A549 (cell line): Measurements from ENCODE around the gene LAMC1. TPM values are rescaled to one million over a fixed set of nuclear protein-coding genes. Genes with fewer than 3 reads are reported as not detected.
"Not testable (repeated sequence)": the region's sequence is repeated elsewhere in the genome, so short reads cannot be mapped to it uniquely, and the experiment has no call there.

Experiments used
- ATAC-seq, 2 experiments: fragments of 200-7000 bp in 1 of 2; fragments of >200 bp in 1 of 2; cut with Nextera tagmentation in 1 of 2; cut with Tn5 transposase in 1 of 2; 3 replicates each; pipeline versions ENCODE4 v1.8.0 to v1.9.1; 2018 to 2020; ENCODE audit warnings: mild to moderate bottlenecking in 1 of 2, moderate library complexity in 1 of 2
- CTCF ChIA-PET: fragments of 300-600 bp; sonication (Branson Sonifier 250); formaldehyde crosslinking; extraction: SDS; loops from one replicate; lab custom pipeline; 2021; ENCODE audit warnings: antibody characterized with exemption, inconsistent platforms; lab: Yijun Ruan, JAX
- POLR2A ChIA-PET: fragments of 350-600 bp; formaldehyde crosslinking; extraction: SDS; loops from one replicate; lab custom pipeline; 2021; ENCODE audit warnings: antibody characterized with exemption, inconsistent platforms; lab: Yijun Ruan, JAX
- DNase-seq, 2 experiments: peaks; one replicate each; pipeline versions ENCODE4 v3.0.0 to v3.0.0-alpha.2; 2011 to 2016; ENCODE audit warnings: low read depth in 1 of 2, low spot score in 1 of 2
- FAIRE-seq: peaks from 2 replicates; lab custom pipeline; 2011; peaks lifted over from hg19 to GRCh38; lab: Jason Lieb, UNC
- H3K27ac ChIP-seq, 2 experiments: fragments of >200 bp; sonication (Bioruptor Twin); formaldehyde crosslinking; 3 replicates each; pipeline ENCODE4 v1.5.1; 2016 to 2017
- H3K4me1 ChIP-seq: fragments of >200 bp; sonication (Bioruptor Twin); formaldehyde crosslinking; 3 replicates; pipeline ENCODE4 v1.6.1; 2016
- H3K4me2 ChIP-seq: fragments of >200 bp; sonication (Bioruptor Twin); formaldehyde crosslinking; 3 replicates; pipeline ENCODE4 v1.6.1; 2016
- H3K4me3 ChIP-seq: fragments of >200 bp; sonication (Bioruptor Twin); formaldehyde crosslinking; 3 replicates; pipeline ENCODE4 v1.5.1; 2016
- H3K9me3 ChIP-seq: fragments of >200 bp; sonication (Bioruptor Twin); formaldehyde crosslinking; 3 replicates; pipeline ENCODE4 v1.6.1; 2016
- CBX8 ChIP-seq: fragments of 200-600 bp; sonication (generic); IDR thresholded peaks from 2 replicates; pipeline ENCODE4 v1.6.1; 2016
- CEBPB ChIP-seq, 2 experiments: fragments of >200 bp in 1 of 2; sonication (Bioruptor Twin) in 1 of 2; formaldehyde crosslinking in 1 of 2; IDR thresholded peaks; 2 replicates each; pipeline ENCODE4 v1.6.1; 2012 to 2016
- CHD4 ChIP-seq: fragments of 200-600 bp; sonication (generic); IDR thresholded peaks from 2 replicates; pipeline ENCODE4 v1.6.1; 2016; ENCODE audit warnings: antibody characterized with exemption, mild to moderate bottlenecking, borderline replicate concordance
- EHF ChIP-seq: fragments of 250-450 bp; sonication (Bioruptor Pico); IDR thresholded peaks from 2 replicates; pipeline ENCODE4 v1.5.0; 2020; ENCODE audit warnings: mild to moderate bottlenecking
- GATA3 ChIP-seq: IDR thresholded peaks from 2 replicates; pipeline ENCODE4 v1.6.1; 2012; ENCODE audit warnings: borderline replicate concordance
- HDAC2 ChIP-seq: fragments of 200-600 bp; sonication (generic); IDR thresholded peaks from 2 replicates; pipeline ENCODE4 v1.6.1; 2016
- HOXA7 ChIP-seq: fragments of 250-450 bp; sonication (Bioruptor Pico); IDR thresholded peaks from 2 replicates; pipeline ENCODE4 v1.5.0; 2020; ENCODE audit warnings: mild to moderate bottlenecking, moderate library complexity
- MAFK ChIP-seq: fragments of 450-650 bp; IDR thresholded peaks from 2 replicates; pipeline ENCODE4 v1.6.1; 2014; ENCODE audit not compliant: partially characterized antibody
- PBX3 ChIP-seq: IDR thresholded peaks from 2 replicates; pipeline ENCODE4 v1.6.1; 2012
- POLR2A ChIP-seq: IDR thresholded peaks from 2 replicates; pipeline ENCODE4 v1.6.1; 2012; ENCODE audit warnings: mild to moderate bottlenecking, low read length
- WGBS: methylation state at CpG from one replicate; pipeline ENCODE4 v1.1.6; 2017; ENCODE audit errors: missing lambda C conversion rate; 5-methylcytosine and 5-hydroxymethylcytosine counted together
- polyA plus RNA-seq, 4 experiments: library from polyadenylated mRNA; depleted of rRNA in 3 of 4; stranded (reverse); fragments of >200 nt; fragmentation: RNase III in 1 of 4; extraction: RNeasy Plus Mini Kit Qiagen cat#74134 plus additional on column Dnase treatment in 1 of 4; gene quantifications; 2 replicates in 3 of 4; 3 replicates in 1 of 4; pipeline ENCODE4 v1.2.3, GENCODE V29; 2011 to 2017
- TF ChIP-seq, protein P1 (sequence below): fragments of 200-600 bp; sonication (generic); IDR thresholded peaks from 2 replicates; pipeline ENCODE4 v1.6.1; 2016; ENCODE audit warnings: antibody characterized with exemption, mild to moderate bottlenecking, moderate library complexity
- TF ChIP-seq, protein P2 (sequence below): fragments of 450-650 bp; IDR thresholded peaks from 2 replicates; pipeline ENCODE4 v1.6.1; 2014; ENCODE audit warnings: antibody characterized with exemption

The LAMC1 gene
- polyA plus RNA-seq, 2 of the 4 experiments (the other 2 are of a cell fraction): 93.7 to 152 TPM

GRCh38 chr1:183069562-183070216, 46.5 kb downstream of the LAMC1 start (continued):
- TF ChIP-seq, protein P1, sequence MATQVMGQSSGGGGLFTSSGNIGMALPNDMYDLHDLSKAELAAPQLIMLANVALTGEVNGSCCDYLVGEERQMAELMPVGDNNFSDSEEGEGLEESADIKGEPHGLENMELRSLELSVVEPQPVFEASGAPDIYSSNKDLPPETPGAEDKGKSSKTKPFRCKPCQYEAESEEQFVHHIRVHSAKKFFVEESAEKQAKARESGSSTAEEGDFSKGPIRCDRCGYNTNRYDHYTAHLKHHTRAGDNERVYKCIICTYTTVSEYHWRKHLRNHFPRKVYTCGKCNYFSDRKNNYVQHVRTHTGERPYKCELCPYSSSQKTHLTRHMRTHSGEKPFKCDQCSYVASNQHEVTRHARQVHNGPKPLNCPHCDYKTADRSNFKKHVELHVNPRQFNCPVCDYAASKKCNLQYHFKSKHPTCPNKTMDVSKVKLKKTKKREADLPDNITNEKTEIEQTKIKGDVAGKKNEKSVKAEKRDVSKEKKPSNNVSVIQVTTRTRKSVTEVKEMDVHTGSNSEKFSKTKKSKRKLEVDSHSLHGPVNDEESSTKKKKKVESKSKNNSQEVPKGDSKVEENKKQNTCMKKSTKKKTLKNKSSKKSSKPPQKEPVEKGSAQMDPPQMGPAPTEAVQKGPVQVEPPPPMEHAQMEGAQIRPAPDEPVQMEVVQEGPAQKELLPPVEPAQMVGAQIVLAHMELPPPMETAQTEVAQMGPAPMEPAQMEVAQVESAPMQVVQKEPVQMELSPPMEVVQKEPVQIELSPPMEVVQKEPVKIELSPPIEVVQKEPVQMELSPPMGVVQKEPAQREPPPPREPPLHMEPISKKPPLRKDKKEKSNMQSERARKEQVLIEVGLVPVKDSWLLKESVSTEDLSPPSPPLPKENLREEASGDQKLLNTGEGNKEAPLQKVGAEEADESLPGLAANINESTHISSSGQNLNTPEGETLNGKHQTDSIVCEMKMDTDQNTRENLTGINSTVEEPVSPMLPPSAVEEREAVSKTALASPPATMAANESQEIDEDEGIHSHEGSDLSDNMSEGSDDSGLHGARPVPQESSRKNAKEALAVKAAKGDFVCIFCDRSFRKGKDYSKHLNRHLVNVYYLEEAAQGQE: no peak
- TF ChIP-seq HOXA7 (no peak), GATA3 (peak; percentile 48; the same call in 1 of the 2 replicates), CEBPB (IDR thresholded peaks at IDR 0.05) (0 out of 4 replicates have a peak, but pooled peaks of 1 of the 2 experiments have one; percentile 13), CHD4 (no peak)

- TF ChIP-seq MAFK (peak; percentile 58), CHD4 (no peak)
- no peak for FAIRE-seq
- WGBS: 60% methylated on average over 3 of the region's 3 CpGs
- Histone ChIP-seq H3K9me3 (no peaks in the 10 kb centered on the region), H3K4me2 (peak overlapping the region; percentile 56), H3K4me1 (peaks cover 55% of the 10 kb centered on the region), H3K27ac (peak overlapping the region; percentile 5 to 44; a peak in 3 of 6 replicates), H3K4me3 (no peak overlapping the region)
- DNase-seq: no peak
- POLR2A ChIA-PET: no interaction called here
- ATAC-seq: peak; percentile 55 to 59; a peak in 4 of 6 replicates
- CTCF ChIA-PET: interaction anchor here (2.4 kb wide), 1 partner anchor 108 kb away, joined by 7 read pairs; no protein-coding TSS in a partner anchor
Observed at GRCh38 chr1:183070234-183070922, 47.2 kb downstream of the LAMC1 start.

GRCh38 chr1:183070923-183071618, 47.9 kb downstream of the LAMC1 start:
- POLR2A ChIA-PET: interaction anchor here (0.9 kb wide), 1 partner anchor 49 kb away, joined by 3 read pairs; no protein-coding TSS in a partner anchor
- ATAC-seq (peak in 1 of 2 experiments; percentile 13; a peak in 1 of 6 replicates), DNase-seq (no peak), FAIRE-seq (no peak)
- Histone ChIP-seq H3K4me3 (no peak overlapping the region), H3K27ac (peak overlapping the region; percentile 5 to 39; a peak in 3 of 6 replicates), H3K4me1 (peaks cover 62% of the 10 kb centered on the region), H3K4me2 (peak overlapping the region; percentile 56), H3K9me3 (no peaks in the 10 kb centered on the region)
- TF ChIP-seq POLR2A (no peak), EHF (CRISPR knock-in tag) (no peak), PBX3 (no peak), HDAC2 (no peak), CBX8 (no peak)
- TF ChIP-seq, protein P2, sequence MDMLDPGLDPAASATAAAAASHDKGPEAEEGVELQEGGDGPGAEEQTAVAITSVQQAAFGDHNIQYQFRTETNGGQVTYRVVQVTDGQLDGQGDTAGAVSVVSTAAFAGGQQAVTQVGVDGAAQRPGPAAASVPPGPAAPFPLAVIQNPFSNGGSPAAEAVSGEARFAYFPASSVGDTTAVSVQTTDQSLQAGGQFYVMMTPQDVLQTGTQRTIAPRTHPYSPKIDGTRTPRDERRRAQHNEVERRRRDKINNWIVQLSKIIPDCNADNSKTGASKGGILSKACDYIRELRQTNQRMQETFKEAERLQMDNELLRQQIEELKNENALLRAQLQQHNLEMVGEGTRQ: no peak
- CTCF ChIA-PET: interaction anchor here (0.8 to 2.4 kb wide), 2 partner anchors 35 to 108 kb away, joined by 3 to 7 read pairs; no protein-coding TSS in a partner anchor
- 45% methylated on average over 3 of the region's 3 CpGs for WGBS

- H3K4me2 ChIP-seq, FAIRE-seq, H3K27ac ChIP-seq, ATAC-seq, DNase-seq, H3K4me3 ChIP-seq, POLR2A ChIA-PET, H3K9me3 ChIP-seq: not testable (repeated sequence)
- whole genome bisulfite sequencing: 95% methylated on average over 7 of the region's 7 CpGs
- H3K4me1 ChIP-seq: peaks cover 78% of the 10 kb centered on the region
- CTCF ChIA-PET: interaction anchor here (0.9 to 1.5 kb wide), 4 partner anchors 9 to 155 kb away, joined by 3 to 5 read pairs (median 4); no protein-coding TSS in a partner anchor
Observed at GRCh38 chr1:183072595-183072994, 49.4 kb downstream of the LAMC1 start.
